Bronchial epithelial cell (primary cell): ENCODE measurements around the gene TBCE. TPM values are rescaled to one million over a fixed set of nuclear protein-coding genes. Genes with fewer than 3 reads are reported as not detected.

ENCODE experiments used
- DNase-seq: peaks from one replicate; pipeline ENCODE4 v3.0.0-alpha.2; 2010; ENCODE audit warnings: low read depth
- FAIRE-seq: peaks from 2 replicates; lab custom pipeline; 2011; peaks lifted over from hg19 to GRCh38; lab: Jason Lieb, UNC
- H3K27me3 ChIP-seq: 2 replicates; pipeline ENCODE4 v1.5.1; 2011; ENCODE audit warnings: low read length; ENCODE audit not compliant: control insufficient read depth, insufficient read depth
- H3K36me3 ChIP-seq: 2 replicates; pipeline ENCODE4 v1.5.1; 2011; ENCODE audit warnings: low read length; ENCODE audit not compliant: control insufficient read depth, insufficient read depth
- H3K4me3 ChIP-seq: 2 replicates; pipeline ENCODE4 v1.5.1; 2011; ENCODE audit warnings: mild to moderate bottlenecking, low read depth, low read length, control low read depth
- total RNA-seq: library from RNA; depleted of rRNA; stranded (reverse); fragments of >200 nt; gene quantifications from 2 replicates; pipeline ENCODE4 v1.2.1, GENCODE V29; 2014
- TF ChIP-seq, protein P1 (sequence below): IDR thresholded peaks from 2 replicates; pipeline ENCODE4 v1.5.1; 2011; ENCODE audit warnings: mild to moderate bottlenecking, moderate library complexity, low read length, control low read depth, inconsistent platforms; ENCODE audit not compliant: insufficient read depth, severe bottlenecking

TBCE gene
- total RNA-seq, 1 donor from 2014 or later = 25.0 TPM

DNA sequence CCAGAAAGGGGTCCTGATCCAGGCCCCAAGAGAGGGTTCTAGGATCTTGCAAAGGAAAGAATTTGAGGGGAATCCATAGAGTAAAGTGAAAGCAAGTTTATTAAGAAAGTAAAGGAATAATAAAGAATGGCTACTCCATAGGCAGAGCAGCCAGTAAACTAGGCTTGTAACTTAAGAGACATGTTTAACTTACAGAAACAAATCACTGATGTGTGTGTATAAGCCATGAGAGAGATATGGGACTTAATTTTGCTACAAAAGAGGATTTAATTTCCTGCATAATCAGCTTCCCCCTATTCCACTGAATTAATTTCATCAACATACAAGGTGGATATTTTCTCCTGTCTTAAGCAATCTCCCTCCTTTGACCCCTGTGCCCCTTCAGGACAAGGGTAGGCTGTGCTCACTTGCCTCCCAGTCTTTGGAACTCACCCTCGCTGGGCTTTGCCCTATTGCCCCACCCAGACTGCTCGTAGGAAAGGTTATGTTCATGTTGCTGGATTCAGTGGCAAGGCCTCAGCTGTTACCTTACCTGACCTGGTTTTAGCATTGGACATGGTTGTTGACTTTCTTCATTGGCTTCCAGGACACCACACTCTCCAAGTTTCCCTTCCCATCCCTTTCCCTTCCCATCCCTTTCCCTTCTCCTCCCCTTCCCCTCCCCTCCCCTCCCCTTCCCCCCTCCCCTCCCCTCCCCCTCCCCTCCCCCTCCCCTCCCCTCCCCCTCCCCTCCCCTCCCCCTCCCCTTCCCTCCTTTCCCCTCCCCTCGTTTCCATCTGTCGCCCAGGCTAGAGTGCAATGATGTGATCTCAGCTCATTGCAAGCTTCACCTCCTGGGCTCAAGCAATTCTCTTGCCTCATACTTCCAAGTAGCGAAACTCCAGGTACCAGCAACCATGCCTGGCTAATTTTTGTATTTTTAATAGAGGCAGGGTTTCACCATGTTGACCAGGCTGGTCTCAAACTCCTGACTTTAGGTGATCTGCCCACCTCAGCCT lies 44.6 kb downstream of the TBCE start:
- DNase-seq (no peak), FAIRE-seq (no peak)
- Histone ChIP-seq H3K4me3 (no peak overlapping the region), H3K36me3 (no peaks in the 10 kb centered on the region), H3K27me3 (no peaks in the 10 kb centered on the region)
- TF ChIP-seq, protein P1, sequence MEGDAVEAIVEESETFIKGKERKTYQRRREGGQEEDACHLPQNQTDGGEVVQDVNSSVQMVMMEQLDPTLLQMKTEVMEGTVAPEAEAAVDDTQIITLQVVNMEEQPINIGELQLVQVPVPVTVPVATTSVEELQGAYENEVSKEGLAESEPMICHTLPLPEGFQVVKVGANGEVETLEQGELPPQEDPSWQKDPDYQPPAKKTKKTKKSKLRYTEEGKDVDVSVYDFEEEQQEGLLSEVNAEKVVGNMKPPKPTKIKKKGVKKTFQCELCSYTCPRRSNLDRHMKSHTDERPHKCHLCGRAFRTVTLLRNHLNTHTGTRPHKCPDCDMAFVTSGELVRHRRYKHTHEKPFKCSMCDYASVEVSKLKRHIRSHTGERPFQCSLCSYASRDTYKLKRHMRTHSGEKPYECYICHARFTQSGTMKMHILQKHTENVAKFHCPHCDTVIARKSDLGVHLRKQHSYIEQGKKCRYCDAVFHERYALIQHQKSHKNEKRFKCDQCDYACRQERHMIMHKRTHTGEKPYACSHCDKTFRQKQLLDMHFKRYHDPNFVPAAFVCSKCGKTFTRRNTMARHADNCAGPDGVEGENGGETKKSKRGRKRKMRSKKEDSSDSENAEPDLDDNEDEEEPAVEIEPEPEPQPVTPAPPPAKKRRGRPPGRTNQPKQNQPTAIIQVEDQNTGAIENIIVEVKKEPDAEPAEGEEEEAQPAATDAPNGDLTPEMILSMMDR = no peak

DNA sequence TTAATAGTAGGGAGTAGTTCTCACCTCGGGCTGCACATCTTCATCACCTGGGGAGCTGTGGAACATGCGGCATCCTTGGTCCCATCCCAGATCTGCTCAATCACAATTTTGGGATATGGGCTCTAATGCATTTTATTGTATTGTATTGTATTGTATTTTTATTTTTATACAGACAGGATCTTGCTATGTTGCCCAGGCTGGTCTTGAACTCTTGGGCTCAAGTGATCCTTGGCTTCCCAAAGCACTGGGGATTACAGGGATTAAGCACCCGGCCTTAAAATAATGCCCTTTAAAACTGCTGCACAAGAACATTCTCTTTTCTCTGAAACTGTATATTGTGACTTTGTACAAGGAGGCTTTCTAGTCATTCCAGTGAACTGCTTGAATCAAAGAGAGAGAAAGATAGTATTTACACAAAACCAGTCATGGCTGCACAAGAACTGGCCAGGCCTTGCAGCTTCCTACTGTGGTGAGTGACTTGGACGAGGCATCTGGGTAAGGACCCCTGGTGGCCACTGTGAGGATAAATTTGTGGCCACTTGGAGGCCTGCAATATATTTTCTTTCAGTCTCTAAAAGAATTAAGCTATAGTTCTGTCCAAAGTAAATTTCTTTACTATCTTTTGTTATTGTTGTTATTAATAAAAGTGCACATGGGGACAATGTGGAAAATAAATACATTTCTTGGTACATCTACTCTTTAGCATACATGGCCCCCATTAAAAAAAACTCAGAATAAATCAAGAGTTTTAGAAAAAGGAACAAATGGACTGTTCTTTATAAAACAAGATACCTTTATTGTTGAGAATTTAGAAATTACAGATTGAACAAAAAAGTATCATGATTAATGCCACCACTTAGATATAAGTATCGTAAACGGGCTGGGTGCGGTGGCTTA lies 48.0 kb downstream of the TBCE start:
- no peaks in the 10 kb centered on the region for H3K27me3 ChIP-seq
- H3K4me3 ChIP-seq = no peak overlapping the region
- DNase-seq = peak; percentile 71
- FAIRE-seq = no peak
- no peaks in the 10 kb centered on the region for H3K36me3 ChIP-seq
- TF ChIP-seq, protein P1 = peak; percentile 67

DNA sequence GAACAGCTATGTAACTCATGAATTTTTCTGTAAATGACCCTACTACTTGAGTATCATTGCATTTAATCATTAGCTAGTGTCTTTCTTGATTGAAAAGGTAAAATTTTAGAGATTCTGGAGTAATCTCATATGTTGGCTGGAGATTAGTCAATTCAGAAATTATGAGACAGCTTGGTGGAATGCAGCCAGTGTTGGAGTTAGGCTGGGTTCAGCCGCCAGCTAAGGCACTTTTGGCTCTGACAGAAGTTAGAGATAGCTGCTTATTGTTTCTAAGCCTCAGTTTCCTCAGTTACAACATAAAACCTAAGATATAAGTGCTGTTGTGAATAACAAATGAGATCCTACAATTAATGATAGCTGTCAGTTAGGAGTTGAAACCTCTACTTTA lies 49.4 kb downstream of the TBCE start:
- DNase-seq (peak; percentile 46), FAIRE-seq (no peak)
- H3K36me3 ChIP-seq = no peaks in the 10 kb centered on the region
- TF ChIP-seq, protein P1 = no peak
- H3K27me3 ChIP-seq = no peaks in the 10 kb centered on the region
- no peak overlapping the region for H3K4me3 ChIP-seq

DNA sequence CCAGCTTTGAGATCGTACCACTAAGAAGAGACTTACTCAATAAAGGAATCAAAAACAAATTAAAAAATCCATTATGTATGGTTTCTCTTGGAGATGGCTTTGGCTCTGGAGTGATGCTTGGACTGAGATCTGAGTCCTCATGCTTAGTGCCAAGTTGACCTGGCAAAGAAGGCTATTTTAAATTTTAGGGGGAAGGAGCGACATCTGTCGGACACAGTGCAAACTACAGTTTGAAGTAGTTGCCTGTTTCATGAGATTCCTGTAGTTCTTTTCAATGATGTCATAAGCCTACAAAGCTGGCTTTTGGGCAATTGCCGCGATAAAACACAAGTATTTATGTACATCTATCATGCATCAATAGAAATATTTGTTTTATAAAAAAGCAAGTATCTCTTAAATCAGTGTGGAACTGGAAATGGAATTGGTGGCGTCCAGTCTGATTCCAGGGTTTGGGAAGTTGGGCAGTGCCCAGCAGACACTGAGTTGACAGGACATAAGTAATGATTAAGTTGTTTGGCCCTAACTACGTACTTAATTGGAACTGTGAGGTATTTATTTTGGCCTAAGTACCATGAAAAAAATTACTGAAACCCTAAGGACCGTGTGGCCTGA lies 50.0 kb downstream of the TBCE start:
- Histone ChIP-seq H3K27me3 (no peaks in the 10 kb centered on the region), H3K4me3 (no peak overlapping the region), H3K36me3 (no peaks in the 10 kb centered on the region)
- FAIRE-seq (no peak), DNase-seq (peak; percentile 70)
- TF ChIP-seq, protein P1 = peak; percentile 78

GRCh38 chr1:235421751-235422150 lies 54.5 kb downstream of the TBCE start:
- no peak for FAIRE-seq
- DNase-seq = peak; percentile 64
- TF ChIP-seq, protein P1 = no peak
- no peaks in the 10 kb centered on the region for H3K36me3 ChIP-seq
- H3K27me3 ChIP-seq = no peaks in the 10 kb centered on the region
- no peak overlapping the region for H3K4me3 ChIP-seq
